H1 (cell line): Measurements from ENCODE around the gene CPNE4. TPM values are rescaled to one million over a fixed set of nuclear protein-coding genes. Genes with fewer than 3 reads are reported as not detected.

ENCODE experiments used
- BRCA1 ChIP-seq: IDR thresholded peaks from 2 replicates; pipeline ENCODE4 v1.6.1; 2012; ENCODE audit warnings: low read depth, low read length, improper control_type of control experiment
- CTBP2 ChIP-seq: IDR thresholded peaks from 2 replicates; pipeline ENCODE4 v1.7.0; 2011; ENCODE audit warnings: borderline replicate concordance, mild to moderate bottlenecking, moderate library complexity, mixed read lengths, low read length; ENCODE audit not compliant: insufficient read depth, insufficient read length
- EGR1 ChIP-seq: IDR thresholded peaks from 2 replicates; pipeline ENCODE4 v1.6.1; 2011; ENCODE audit warnings: low read depth, low read length, borderline replicate concordance
- RAD21 ChIP-seq, 2 experiments: IDR thresholded peaks in 1 of 2; conservative IDR thresholded peaks in 1 of 2; 2 replicates each; pipeline ENCODE4 v1.6.1; 2011; ENCODE audit warnings: low read depth in 2 of 2, low read length in 2 of 2, improper control_type of control experiment in 1 of 2, inconsistent platforms in 1 of 2, mild to moderate bottlenecking in 1 of 2, moderate library complexity in 1 of 2
- RFX5 ChIP-seq: IDR thresholded peaks from 2 replicates; pipeline ENCODE4 v1.6.1; 2011; ENCODE audit warnings: low read depth, low read length, improper control_type of control experiment, borderline replicate concordance
- SIX5 ChIP-seq: IDR thresholded peaks from 2 replicates; pipeline ENCODE4 v1.6.1; 2011; ENCODE audit warnings: mild to moderate bottlenecking, low read depth, low read length
- SRF ChIP-seq: IDR thresholded peaks from 2 replicates; pipeline ENCODE4 v1.6.1; 2011; ENCODE audit warnings: mild to moderate bottlenecking, low read depth, low read length, moderate library complexity
- TAF1 ChIP-seq: IDR thresholded peaks from 2 replicates; pipeline ENCODE4 v1.6.1; 2011; ENCODE audit warnings: mild to moderate bottlenecking, low read depth, low read length
- polyA plus RNA-seq, 7 experiments: library from polyadenylated mRNA; depleted of rRNA in 3 of 7; stranded (reverse) in 5 of 7; unstranded in 2 of 7; fragments of >200 nt in 5 of 7; fragments of 200-250 nt in 2 of 7; gene quantifications; 1 replicate in 5 of 7; 2 replicates in 1 of 7; 4 replicates in 1 of 7; pipeline versions ENCODE4 v1.2.1 to v1.2.3, GENCODE V29; 2011 to 2013; ENCODE audit warnings: missing spikeins in 2 of 7, mixed read lengths in 2 of 7
- total RNA-seq: library from RNA; stranded (reverse); fragmentation: NEBNext Ultra II Directional; extraction: Animal tissue kit (Norgen Biotek cat#: 25700); gene quantifications from 2 replicates; pipeline ENCODE4 v1.2.1, GENCODE V29; 2021
- TF ChIP-seq, protein P1 (sequence below): fragments of 300-600 bp; sonication (generic); IDR thresholded peaks from 2 replicates; pipeline ENCODE4 v1.7.1; 2012; ENCODE audit warnings: low read length, moderate library complexity, mild to moderate bottlenecking, inconsistent platforms; ENCODE audit not compliant: insufficient replicate concordance

The CPNE4 gene
- total and polyA plus RNA-seq, 2 of the 8 experiments (the other 6 are each of a cell fraction or from before 2014, with no cell fraction given): 0.82 to 3.8 TPM

DNA sequence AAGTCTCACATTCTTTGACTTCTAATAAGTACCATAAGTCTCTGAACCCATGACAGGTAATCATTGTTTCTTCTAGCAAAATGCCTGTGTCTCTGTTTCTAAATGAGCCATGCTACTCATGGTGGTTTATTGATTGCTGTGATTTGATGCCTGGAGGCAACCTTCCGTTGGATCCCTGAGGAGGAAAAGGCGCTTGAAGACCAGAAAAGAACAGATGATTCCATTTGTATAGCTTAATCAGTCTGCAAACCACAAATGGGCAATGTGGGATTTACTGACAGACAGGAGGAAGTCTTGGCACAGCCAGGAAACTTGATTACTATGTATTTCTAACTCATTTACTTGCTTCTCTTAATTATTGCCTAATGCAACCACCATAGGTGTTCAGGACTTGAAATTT lies 428.9 kb downstream of the CPNE4 start (continued):
- TF ChIP-seq, protein P1, sequence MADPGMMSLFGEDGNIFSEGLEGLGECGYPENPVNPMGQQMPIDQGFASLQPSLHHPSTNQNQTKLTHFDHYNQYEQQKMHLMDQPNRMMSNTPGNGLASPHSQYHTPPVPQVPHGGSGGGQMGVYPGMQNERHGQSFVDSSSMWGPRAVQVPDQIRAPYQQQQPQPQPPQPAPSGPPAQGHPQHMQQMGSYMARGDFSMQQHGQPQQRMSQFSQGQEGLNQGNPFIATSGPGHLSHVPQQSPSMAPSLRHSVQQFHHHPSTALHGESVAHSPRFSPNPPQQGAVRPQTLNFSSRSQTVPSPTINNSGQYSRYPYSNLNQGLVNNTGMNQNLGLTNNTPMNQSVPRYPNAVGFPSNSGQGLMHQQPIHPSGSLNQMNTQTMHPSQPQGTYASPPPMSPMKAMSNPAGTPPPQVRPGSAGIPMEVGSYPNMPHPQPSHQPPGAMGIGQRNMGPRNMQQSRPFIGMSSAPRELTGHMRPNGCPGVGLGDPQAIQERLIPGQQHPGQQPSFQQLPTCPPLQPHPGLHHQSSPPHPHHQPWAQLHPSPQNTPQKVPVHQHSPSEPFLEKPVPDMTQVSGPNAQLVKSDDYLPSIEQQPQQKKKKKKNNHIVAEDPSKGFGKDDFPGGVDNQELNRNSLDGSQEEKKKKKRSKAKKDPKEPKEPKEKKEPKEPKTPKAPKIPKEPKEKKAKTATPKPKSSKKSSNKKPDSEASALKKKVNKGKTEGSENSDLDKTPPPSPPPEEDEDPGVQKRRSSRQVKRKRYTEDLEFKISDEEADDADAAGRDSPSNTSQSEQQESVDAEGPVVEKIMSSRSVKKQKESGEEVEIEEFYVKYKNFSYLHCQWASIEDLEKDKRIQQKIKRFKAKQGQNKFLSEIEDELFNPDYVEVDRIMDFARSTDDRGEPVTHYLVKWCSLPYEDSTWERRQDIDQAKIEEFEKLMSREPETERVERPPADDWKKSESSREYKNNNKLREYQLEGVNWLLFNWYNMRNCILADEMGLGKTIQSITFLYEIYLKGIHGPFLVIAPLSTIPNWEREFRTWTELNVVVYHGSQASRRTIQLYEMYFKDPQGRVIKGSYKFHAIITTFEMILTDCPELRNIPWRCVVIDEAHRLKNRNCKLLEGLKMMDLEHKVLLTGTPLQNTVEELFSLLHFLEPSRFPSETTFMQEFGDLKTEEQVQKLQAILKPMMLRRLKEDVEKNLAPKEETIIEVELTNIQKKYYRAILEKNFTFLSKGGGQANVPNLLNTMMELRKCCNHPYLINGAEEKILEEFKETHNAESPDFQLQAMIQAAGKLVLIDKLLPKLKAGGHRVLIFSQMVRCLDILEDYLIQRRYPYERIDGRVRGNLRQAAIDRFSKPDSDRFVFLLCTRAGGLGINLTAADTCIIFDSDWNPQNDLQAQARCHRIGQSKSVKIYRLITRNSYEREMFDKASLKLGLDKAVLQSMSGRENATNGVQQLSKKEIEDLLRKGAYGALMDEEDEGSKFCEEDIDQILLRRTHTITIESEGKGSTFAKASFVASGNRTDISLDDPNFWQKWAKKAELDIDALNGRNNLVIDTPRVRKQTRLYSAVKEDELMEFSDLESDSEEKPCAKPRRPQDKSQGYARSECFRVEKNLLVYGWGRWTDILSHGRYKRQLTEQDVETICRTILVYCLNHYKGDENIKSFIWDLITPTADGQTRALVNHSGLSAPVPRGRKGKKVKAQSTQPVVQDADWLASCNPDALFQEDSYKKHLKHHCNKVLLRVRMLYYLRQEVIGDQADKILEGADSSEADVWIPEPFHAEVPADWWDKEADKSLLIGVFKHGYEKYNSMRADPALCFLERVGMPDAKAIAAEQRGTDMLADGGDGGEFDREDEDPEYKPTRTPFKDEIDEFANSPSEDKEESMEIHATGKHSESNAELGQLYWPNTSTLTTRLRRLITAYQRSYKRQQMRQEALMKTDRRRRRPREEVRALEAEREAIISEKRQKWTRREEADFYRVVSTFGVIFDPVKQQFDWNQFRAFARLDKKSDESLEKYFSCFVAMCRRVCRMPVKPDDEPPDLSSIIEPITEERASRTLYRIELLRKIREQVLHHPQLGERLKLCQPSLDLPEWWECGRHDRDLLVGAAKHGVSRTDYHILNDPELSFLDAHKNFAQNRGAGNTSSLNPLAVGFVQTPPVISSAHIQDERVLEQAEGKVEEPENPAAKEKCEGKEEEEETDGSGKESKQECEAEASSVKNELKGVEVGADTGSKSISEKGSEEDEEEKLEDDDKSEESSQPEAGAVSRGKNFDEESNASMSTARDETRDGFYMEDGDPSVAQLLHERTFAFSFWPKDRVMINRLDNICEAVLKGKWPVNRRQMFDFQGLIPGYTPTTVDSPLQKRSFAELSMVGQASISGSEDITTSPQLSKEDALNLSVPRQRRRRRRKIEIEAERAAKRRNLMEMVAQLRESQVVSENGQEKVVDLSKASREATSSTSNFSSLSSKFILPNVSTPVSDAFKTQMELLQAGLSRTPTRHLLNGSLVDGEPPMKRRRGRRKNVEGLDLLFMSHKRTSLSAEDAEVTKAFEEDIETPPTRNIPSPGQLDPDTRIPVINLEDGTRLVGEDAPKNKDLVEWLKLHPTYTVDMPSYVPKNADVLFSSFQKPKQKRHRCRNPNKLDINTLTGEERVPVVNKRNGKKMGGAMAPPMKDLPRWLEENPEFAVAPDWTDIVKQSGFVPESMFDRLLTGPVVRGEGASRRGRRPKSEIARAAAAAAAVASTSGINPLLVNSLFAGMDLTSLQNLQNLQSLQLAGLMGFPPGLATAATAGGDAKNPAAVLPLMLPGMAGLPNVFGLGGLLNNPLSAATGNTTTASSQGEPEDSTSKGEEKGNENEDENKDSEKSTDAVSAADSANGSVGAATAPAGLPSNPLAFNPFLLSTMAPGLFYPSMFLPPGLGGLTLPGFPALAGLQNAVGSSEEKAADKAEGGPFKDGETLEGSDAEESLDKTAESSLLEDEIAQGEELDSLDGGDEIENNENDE: no peak
- TF ChIP-seq RAD21 (IDR thresholded peaks at IDR 0.05 in 1 of 2, conservative IDR thresholded peaks at IDR 0.05 in 1 of 2; ENCODE audit: low read depth in 2 of 2, low read length in 2 of 2) (no peak), CTBP2 (no peak), TAF1 (no peak), SIX5 (no peak), RFX5 (no peak), SRF (no peak), BRCA1 (no peak), EGR1 (no peak)
